Measurements from ENCODE around the gene MTCH1.

MTCH1 gene

GRCh38 chr6:36969988-36970891 is 15.8 kb downstream of the MTCH1 start:
- DNase-seq: no peak

- no peak for DNase-seq
Measured at GRCh38 chr6:36969240-36969691, 16.7 kb downstream of the MTCH1 start.

GRCh38 chr6:36968266-36968977 is 17.6 kb downstream of the MTCH1 start:
- DNase-seq: no peak

GRCh38 chr6:36967757-36968156 is 18.2 kb downstream of the MTCH1 start:
- DNase-seq: no peak

- no peak for DNase-seq
Measured at GRCh38 chr6:36967301-36967700, 18.7 kb downstream of the MTCH1 start.

- no peak for DNase-seq
Measured at GRCh38 chr6:36964908-36965307, 21.1 kb downstream of the MTCH1 start.

- DNase-seq: no peak
Measured at GRCh38 chr6:36964349-36964748, 21.6 kb downstream of the MTCH1 start.

GRCh38 chr6:36963451-36964290 is 22.3 kb downstream of the MTCH1 start:
- DNase-seq: peak; percentile 32

GRCh38 chr6:36962874-36963273 is 23.1 kb downstream of the MTCH1 start:
- peak; percentile 48 for DNase-seq

GRCh38 chr6:36961441-36962435 is 24.3 kb downstream of the MTCH1 start:
- DNase-seq: no peak

- DNase-seq: no peak
Measured at GRCh38 chr6:36959555-36960250, 26.3 kb downstream of the MTCH1 start.

- DNase-seq: no peak
Measured at GRCh38 chr6:36958775-36959554, 27.0 kb downstream of the MTCH1 start.

- peak; percentile 60 for DNase-seq
Measured at GRCh38 chr6:36957773-36958271, 28.2 kb downstream of the MTCH1 start.

GRCh38 chr6:36956446-36956820 is 29.6 kb downstream of the MTCH1 start:
- DNase-seq: no peak

- DNase-seq: no peak
Measured at GRCh38 chr6:36955671-36956445, 30.1 kb downstream of the MTCH1 start.

- DNase-seq: no peak
Measured at GRCh38 chr6:36955136-36955535, 30.9 kb downstream of the MTCH1 start.

- no peak for DNase-seq
Measured at GRCh38 chr6:36954262-36954931, 31.6 kb downstream of the MTCH1 start, which contains the start of gene PI16. Gene PI16, plus strand, starts transcription at chr6:36954738. Its CDS starts 23 bp downstream, at chr6:36954761.

- no peak for DNase-seq
Measured at GRCh38 chr6:36953931-36954261, 32.1 kb downstream of the MTCH1 start.

- no peak for DNase-seq
Measured at GRCh38 chr6:36949636-36950035, 36.4 kb downstream of the MTCH1 start.
